ENCODE results near the gene SORCS3.

The SORCS3 gene

DNA sequence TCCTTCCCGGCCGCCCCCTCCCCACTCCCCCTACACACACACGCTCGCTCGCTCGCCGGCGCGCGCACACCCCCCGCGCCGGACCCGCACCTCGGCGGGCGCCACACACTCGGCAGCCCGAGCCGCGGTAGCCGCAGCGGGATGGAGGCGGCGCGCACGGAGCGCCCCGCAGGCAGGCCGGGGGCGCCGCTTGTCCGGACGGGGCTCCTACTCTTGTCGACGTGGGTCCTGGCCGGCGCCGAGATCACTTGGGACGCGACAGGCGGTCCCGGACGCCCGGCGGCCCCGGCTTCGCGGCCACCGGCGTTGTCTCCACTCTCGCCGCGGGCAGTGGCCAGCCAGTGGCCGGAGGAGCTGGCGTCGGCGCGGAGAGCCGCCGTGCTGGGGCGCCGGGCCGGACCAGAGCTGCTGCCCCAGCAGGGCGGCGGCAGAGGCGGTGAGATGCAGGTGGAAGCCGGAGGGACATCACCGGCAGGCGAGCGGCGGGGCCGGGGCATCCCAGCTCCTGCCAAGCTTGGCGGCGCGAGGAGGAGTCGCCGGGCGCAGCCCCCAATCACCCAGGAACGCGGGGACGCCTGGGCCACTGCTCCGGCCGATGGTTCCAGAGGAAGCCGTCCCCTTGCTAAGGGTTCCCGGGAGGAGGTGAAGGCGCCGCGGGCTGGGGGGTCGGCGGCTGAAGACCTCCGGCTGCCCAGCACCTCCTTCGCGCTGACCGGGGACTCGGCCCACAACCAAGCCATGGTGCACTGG, at the start of gene SORCS3:
Gene SORCS3 (plus strand): TSS at position 104 of the 750 bp plus-strand sequence.
- no peak for DNase-seq (ENCODE audit: low spot score)

DNA sequence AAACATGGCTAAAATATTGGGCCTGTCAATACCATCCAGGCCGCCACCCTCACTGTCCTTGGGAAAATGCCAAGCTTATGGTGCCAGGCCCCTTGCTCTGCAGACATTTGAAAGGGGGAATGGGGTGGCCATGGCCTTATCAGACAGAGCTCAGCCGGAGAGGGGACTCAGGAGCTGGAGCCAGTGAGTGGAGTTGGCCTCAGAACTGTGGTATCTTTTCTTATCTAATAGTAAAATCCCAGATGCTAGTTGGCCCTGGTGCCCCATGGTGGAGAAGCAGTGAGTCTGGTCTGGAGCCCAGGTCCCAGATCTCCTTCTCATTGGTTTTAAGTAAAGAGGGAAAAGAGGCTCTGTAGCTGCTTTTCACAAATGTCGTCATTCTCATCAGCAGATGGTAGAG, 49.6 kb upstream of the SORCS3 start:
- DNase-seq (ENCODE audit: low spot score), result no peak

DNA sequence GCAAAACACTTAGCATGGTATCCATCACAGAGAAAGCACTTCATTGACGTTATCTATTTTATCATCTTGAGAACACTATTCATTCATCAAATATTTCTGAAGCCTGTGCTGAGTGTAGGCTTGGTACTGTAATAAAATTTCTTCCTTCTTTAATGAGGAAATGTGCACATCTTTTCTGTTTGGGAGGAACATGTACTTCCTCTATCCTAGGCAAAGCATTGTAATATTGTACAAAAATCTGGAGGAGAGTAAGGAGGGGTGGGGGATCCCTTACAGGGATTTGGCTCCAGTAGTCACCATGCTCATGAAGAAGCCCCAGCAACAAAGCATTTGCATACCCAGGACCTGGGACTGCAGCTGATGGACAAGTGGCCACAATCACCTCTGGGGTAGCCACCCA, 39.9 kb upstream of the SORCS3 start:
- DNase-seq (ENCODE audit: low spot score), result no peak

- DNase-seq (ENCODE audit: low spot score), result no peak
These were observed 32.8 kb upstream of the SORCS3 start for GRCh38 chr10:104608091-104608828.

DNA sequence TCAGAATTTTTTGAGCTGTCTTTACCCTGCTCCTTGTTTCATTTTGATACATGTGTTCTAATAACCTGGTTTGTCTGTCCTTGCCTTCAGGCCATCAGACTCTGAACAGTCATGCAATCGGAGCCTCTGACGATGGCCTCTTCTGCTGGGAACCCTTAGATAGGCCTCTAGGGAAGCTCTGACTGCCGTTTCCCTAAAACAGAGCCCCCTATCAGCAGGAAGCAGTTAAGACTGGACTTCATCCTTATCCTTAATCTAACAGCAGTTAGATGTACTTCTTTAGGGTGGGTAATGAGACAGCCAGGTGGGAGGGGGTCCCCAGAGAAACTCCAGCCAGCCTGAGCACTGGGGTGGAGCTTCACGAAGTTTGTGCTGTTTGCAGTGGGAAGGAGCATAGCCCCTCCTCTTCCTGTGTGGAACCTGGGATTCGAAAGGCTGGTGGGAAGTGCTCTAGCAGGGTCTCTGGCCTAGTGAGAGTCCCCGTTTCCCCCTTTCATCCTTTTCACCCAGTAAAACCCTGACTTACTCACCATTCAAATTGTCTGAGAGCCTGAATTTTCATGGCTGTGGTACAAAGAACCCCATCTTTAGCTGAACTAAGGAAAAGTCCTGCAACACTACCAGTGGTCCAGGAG, 28.4 kb upstream of the SORCS3 start:
- DNase-seq (ENCODE audit: low spot score), result no peak

DNA sequence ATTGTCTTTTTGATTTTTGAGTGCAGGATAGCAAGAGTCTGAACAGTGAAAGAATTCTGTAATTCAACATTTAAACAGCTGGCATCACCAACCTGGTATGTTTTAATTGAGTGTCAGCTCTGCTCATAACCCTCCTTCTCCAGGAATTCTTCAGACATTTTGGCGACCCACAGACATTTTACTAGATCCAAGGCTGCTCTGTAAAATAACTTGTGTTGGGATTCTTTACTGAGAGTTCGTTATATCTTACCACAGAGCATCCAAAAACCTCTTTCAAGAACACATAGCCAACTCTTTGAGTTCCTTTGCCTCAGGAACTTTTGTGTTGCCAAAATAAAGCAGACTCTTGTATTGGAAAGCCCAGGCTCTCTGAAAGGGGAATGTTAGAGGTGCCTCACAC, 27.7 kb upstream of the SORCS3 start:
- DNase-seq (ENCODE audit: low spot score), result no peak

GRCh38 chr10:104614245-104614831, 26.8 kb upstream of the SORCS3 start:
- DNase-seq (ENCODE audit: low spot score), result peak; percentile 50

GRCh38 chr10:104615136-104615535, 26.0 kb upstream of the SORCS3 start:
- no peak for DNase-seq (ENCODE audit: low spot score)

- no peak for DNase-seq (ENCODE audit: low spot score)
These were observed 23.3 kb upstream of the SORCS3 start for GRCh38 chr10:104617831-104618230.

- DNase-seq (ENCODE audit: low spot score), result no peak
These were observed 18.9 kb upstream of the SORCS3 start for GRCh38 chr10:104622175-104622574.

DNA sequence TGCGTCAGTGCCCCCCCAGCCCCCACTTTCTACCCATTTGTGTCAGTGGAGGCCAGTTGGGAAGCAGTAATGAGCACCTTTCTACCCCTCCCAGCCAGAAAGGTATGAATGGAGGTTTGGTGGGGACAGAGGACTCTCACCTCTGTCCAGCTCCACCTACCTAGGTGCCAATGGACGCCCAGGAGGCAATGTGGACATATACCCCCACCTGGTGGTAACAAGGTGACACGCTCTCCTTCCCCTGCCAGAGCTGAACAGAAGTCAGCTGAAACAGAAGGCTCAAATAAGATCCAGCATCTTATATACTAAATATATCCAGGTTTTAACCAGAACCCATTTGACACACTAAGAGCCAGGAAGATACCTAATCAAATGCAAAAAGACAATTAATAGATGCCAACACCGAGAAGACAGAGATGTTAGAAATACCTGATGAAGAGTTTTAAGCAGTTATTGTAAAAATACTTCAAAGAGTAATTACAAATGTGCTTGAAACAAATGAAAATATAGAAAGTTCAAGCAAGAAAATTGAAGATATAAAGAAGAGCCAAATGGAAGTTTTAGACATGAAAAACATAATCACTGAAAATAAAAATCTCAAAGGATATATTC, 18.4 kb upstream of the SORCS3 start:
- no peak for DNase-seq (ENCODE audit: low spot score)

- no peak for DNase-seq (ENCODE audit: low spot score)
These were observed 10.4 kb upstream of the SORCS3 start for GRCh38 chr10:104630731-104631130.

- DNase-seq (ENCODE audit: low spot score), result no peak
These were observed 9.1 kb upstream of the SORCS3 start for GRCh38 chr10:104631946-104632345.

DNA sequence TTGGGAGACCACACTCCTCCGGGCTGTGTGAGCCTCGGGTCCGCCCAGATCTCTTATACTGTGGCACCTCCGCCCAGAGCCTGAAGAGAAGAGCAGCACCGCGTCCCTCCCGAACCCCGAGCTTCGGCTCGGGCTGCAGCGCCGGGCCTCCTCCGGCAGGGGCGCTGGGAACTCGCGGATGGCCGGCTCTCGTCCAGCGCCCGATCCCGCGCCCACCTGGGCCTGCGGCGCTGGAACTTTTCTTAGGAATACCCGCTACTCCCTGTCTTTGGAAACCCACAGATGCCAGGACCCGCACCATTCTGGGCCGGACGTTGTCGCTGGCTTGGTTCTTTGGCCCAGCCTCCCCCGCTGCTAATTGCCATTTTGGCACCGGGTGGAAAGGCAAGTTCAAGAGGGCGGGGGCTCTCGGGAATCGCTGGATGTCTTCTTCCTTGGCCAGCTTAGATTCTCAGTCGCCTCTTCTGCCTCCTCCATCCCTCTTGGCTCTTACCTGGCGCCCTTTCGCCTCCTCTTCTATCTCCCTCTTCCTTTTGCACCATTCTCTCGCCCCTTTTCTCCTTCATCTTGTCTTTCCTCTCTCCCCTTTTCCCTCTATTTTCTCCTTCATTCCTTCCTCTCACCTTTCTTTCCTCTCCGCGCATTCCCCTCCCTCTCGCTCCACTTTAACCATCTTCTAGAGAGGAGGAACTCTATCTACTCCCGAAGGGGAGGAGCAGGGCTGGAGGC, 2.1 kb upstream of the SORCS3 start:
- no peak for DNase-seq (ENCODE audit: low spot score)

DNA sequence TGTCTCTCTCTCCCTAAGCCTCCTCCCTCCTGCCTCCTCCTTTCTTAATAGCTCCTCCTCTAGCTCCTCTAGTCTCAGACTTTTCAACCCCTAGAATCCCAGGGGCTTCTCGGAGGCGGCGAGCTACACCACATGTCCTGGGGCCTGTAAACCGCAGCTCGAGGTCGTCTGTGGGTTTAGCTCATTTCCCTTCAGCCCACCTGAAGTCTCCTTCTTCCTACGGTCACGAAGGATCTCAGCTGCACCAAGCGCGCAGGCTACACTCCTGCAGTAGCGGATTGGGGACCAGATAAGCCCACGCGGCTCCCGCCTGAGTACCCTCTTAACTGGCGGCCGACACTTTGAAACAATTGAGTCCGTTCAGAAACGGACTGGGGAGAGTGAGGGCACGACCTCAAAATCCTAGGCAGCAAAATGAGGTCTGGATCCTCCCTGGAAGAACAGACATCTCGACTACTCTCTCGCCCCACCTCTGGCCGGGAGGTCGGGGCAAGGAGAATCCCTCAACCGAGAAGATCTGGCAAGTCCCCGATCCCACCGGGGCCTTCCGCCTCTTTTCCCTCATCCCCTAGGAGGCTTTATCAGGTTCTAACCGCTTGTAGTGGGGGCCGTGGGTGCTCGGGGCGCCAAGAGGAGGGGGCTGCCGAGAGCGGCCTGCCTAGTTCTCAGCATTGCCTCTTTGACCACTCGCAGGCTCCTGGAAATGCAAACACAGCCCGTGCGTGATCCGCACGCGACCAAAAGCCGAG, 1.3 kb upstream of the SORCS3 start:
- no peak for DNase-seq (ENCODE audit: low spot score)

DNA sequence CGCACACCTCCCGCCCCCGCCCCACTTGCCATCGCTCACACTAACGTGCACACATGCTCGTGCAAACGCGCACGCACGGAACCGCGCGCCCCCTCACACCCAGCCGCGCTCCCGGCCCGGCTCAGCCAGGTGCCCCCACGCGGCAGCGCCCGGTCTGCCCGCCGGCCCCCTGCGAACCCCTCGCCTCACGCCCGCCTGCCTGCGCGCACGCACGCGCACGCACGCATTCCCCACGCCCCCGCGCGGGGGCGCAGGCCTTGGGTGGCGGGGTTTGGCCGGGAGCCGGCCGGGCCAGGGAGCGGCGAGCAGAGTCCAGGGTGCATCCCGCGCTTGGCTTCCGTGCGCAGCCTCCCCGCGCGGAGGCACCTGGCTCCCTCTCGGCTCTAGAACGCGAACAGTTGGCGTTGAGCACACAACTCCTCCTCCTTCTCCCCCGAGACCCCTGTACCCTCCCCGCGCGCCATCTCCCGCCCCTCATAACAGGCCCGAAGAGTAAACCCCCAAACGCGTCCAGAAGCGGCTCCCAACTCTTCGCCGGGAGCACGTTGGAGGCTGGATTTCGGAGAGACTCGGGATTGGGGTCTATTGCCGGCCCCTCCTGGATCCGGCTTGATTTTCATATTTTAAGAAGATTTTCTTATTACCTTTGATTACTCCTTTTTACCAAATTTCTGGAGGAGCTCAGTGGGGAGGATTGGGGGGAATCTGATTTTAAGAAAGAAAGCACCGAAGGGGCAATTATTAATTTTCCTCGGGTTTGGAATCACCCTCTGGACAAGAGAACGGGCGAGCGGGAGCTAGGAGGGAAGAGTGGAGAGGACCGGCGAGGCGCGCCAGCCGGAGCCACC, 527 bp upstream of the SORCS3 start:
- no peak for DNase-seq (ENCODE audit: low spot score)

- DNase-seq (ENCODE audit: low spot score), result no peak
These were observed 1.0 kb downstream of the SORCS3 start for GRCh38 chr10:104641937-104642657.

GRCh38 chr10:104642658-104643302, 1.7 kb downstream of the SORCS3 start:
- DNase-seq (ENCODE audit: low spot score), result no peak

GRCh38 chr10:104643303-104643663, 2.2 kb downstream of the SORCS3 start:
- DNase-seq (ENCODE audit: low spot score), result no peak
